Adrenal gland (tissue), 12 donors: ENCODE results near the gene VENTX. TPM values are rescaled to one million over a fixed set of nuclear protein-coding genes. Genes with fewer than 3 reads are reported as not detected.

Experiments
- DNase-seq, 7 donors: peaks; one replicate each; pipeline ENCODE4 v3.0.0-alpha.2; 2019 to 2020
- H3K27ac ChIP-seq, 5 donors: fragments of 200-600 bp; sonication (generic) in 4 of 5; 1 replicate in 3 of 5; 2 replicates in 2 of 5; pipeline versions ENCODE4 v1.5.1 to v1.8.0; 2016 to 2020; ENCODE audit warnings: mild to moderate bottlenecking in 1 of 5
- H3K27me3 ChIP-seq: fragments of 200-600 bp; 2 replicates; pipeline ENCODE4 v1.8.0; 2021
- H3K36me3 ChIP-seq, 2 donors: fragments of 200-600 bp; replicated peaks in 1 of 2; 1 replicate in 1 of 2; 2 replicates in 1 of 2; pipeline versions ENCODE4 v1.5.1 to v1.8.0; 2018 to 2022
- H3K4me1 ChIP-seq, 2 donors: fragments of 200-600 bp; replicated peaks in 1 of 2; 1 replicate in 1 of 2; 2 replicates in 1 of 2; pipeline versions ENCODE4 v1.5.1 to v1.8.0; 2018 to 2021
- H3K4me3 ChIP-seq, 4 donors: fragments of 200-600 bp; sonication (generic) in 3 of 4; one replicate each; pipeline ENCODE4 v1.5.1; 2016 to 2018
- H3K9me3 ChIP-seq, 3 donors: fragments of 200-600 bp; sonication (generic) in 1 of 3; replicated peaks in 1 of 3; 1 replicate in 2 of 3; 2 replicates in 1 of 3; pipeline versions ENCODE4 v1.5.1 to v1.8.0; 2016 to 2021
- CTCF ChIP-seq, 6 experiments: fragments of 450-650 bp in 4 of 6; fragments of 200-600 bp in 2 of 6; sonication (generic) in 1 of 6; IDR thresholded peaks; 1 replicate in 5 of 6; 2 replicates in 1 of 6; pipeline versions ENCODE4 v1.5.1 to v1.8.0; 2016 to 2021; ENCODE audit warnings: antibody characterized with exemption in 6 of 6, mild to moderate bottlenecking in 2 of 6, moderate library complexity in 1 of 6
- POLR2A ChIP-seq, 2 donors: fragments of 450-650 bp; IDR thresholded peaks; one replicate each; pipeline ENCODE4 v1.6.1; 2017; ENCODE audit warnings: antibody characterized with exemption in 2 of 2, mild to moderate bottlenecking in 2 of 2, moderate library complexity in 1 of 2
- WGBS, 4 donors: extraction: QIAGEN DNeasy Blood & Tissue Kit in 2 of 4; methylation state at CpG; one replicate each; pipeline versions ENCODE4 v1.1.5 to v1.1.7; 2013 to 2017; 5-methylcytosine and 5-hydroxymethylcytosine counted together
- intact Hi-C, 2 donors: fragments of 100-400 bp; cut with DNase I; formaldehyde crosslinking; loops; one replicate each; pipeline versions ENCODE4 v1.14.1 to v1.15.0; 2022 to 2023
- polyA plus RNA-seq, 3 donors: library from polyadenylated mRNA; stranded (reverse); fragments of 200-250 nt in 2 of 3; fragments of 350-450 nt in 1 of 3; fragmentation: Illumina TruSeq in 1 of 3; extraction: RNeasy Lipid Tissue Mini Kit (QIAGEN cat#74804) in 1 of 3; gene quantifications; one replicate each; pipeline ENCODE4 v1.2.3, GENCODE V29; 2013 to 2014
- total RNA-seq, 9 donors: library from RNA; depleted of rRNA in 4 of 9; stranded (reverse); fragments of >200 nt in 4 of 9; fragments of 120-200 nt in 1 of 9; fragmentation: NEBNext Ultra II Directional in 1 of 9; extraction: Animal tissue kit (Norgen Biotek cat#: 25700) in 1 of 9; gene quantifications; one replicate each; pipeline versions ENCODE4 v1.1.0 to v1.2.4, GENCODE V29; 2013 to 2023
- donor health status: healthy with polysubstance abuse.
- donor health status: Bipolar disorder and iron deficiency.
- donor health status: DM: yes; HTN: yes; CAD: no.
- donor health status: DM: no; HTN: no; CAD: no.
- donor health status: DM: no; HTN: no; CAD: no.
- donor health status: DM: yes; HTN: yes; CAD: no.

The VENTX gene
- total and polyA plus RNA-seq, 12 donors = 0.06 to 4.4 (median 1.4) TPM

DNA sequence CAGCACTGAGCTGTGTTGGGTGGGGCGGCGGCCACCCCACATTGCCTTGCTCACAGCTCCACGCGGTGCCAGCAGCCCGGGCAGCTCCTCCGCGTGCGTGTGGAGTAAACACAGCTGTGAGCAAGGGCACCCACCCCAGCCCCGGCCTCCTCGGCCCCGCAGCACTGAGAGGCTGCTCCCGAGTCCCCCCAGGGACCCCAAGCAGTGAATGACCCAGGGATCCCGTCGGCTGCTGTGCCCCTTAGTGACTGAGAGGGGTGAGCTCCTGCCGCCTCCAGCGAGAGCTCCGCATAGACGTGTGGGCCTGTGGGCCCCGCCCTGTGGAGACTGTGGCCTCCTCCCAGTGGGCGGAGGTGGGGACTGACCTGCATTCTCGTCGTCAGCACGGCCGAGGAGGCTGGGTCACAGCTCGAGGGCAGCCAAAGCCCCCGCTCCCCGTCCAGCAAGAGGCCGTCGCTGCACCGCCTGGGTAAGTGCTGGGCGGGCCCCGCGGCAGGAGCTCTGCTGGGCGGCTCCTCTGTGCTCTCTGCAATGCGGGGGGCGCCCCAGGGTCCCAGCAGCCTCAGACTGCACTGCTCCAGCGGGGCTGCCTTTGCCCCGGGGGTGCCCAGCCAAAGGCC, 37.6 kb upstream of the VENTX start:
- intact Hi-C loops = no loop called here
- H3K4me3 ChIP-seq = no peak overlapping the region
- WGBS, 4 donors = 71 to 83% (median 76%) methylated on average over 9 to 38 of the region's 38 CpGs
- no peak for DNase-seq
- H3K36me3 ChIP-seq = no peaks in the 10 kb centered on the region
- H3K9me3 ChIP-seq = no peaks in the 10 kb centered on the region
- no peaks in the 10 kb centered on the region for H3K4me1 ChIP-seq
- TF ChIP-seq CTCF (IDR thresholded peaks at IDR 0.05) (no peak), POLR2A (IDR thresholded peaks at IDR 0.05) (no peak)
- no peaks in the 10 kb centered on the region for H3K27me3 ChIP-seq
- H3K27ac ChIP-seq = no peak overlapping the region

GRCh38 chr10:133200621-133201031, 37.0 kb upstream of the VENTX start:
- Histone ChIP-seq H3K4me1 (no peaks in the 10 kb centered on the region), H3K27me3 (no peaks in the 10 kb centered on the region), H3K36me3 (no peaks in the 10 kb centered on the region), H3K27ac (no peak overlapping the region), H3K9me3 (no peaks in the 10 kb centered on the region), H3K4me3 (no peak overlapping the region)
- no peak for DNase-seq
- TF ChIP-seq POLR2A (IDR thresholded peaks at IDR 0.05) (no peak), CTCF (IDR thresholded peaks at IDR 0.05) (no peak)
- WGBS, 4 donors = 80 to 94% (median 89%) methylated on average over 2 to 15 of the region's 15 CpGs
- intact Hi-C loops = no loop called here

DNA sequence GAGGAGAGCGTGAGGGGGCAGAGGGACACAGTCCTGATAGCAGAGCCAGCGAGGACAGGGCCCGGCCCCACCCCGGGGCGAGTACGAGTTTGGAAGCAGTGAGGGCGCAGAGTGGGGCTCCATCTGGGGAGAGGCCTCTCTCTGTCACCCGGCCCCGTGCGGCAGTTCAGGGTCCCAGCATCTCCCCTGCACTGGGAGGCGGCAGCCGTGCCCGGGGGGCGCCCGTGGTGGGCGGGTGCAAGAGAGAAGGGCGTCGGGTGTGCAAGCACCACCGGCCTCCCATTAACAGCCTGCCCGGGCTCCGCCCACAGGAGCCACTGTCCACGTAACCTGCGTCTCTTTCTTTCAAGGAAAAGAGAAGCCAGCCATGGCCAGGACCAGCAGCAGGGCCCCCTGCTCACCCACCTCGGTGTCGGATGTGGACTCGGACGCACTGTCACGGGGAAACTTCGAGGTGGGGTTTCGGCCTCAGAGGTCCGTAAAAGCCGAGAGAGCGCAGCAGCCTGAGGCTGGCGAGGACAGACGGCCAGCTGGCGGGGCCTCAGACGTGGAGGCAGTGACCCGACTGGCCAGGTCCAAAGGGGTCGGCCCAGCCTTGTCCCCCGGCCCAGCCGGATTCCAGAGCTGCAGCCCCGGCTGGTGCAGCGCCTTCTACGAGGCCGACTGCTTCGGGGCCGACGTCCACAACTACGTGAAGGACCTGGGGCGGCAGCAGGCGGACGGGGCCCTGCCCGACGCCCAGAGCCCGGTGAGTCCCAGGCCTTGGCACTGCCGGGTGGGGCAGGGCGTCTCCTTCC, 36.3 kb upstream of the VENTX start:
- Histone ChIP-seq H3K36me3 (no peaks in the 10 kb centered on the region), H3K9me3 (no peaks in the 10 kb centered on the region), H3K27ac (no peak overlapping the region), H3K4me1 (no peaks in the 10 kb centered on the region), H3K27me3 (no peaks in the 10 kb centered on the region), H3K4me3 (no peak overlapping the region)
- 89 to 92% (median 92%) methylated on average over 31 to 57 of the region's 57 CpGs for WGBS, 4 donors
- no peak for TF ChIP-seq POLR2A (IDR thresholded peaks at IDR 0.05)
- TF ChIP-seq CTCF (IDR thresholded peaks at IDR 0.05) = no peak
- DNase-seq = no peak
- intact Hi-C loops = no loop called here

GRCh38 chr10:133201948-133202725, 35.5 kb upstream of the VENTX start:
- no peak for DNase-seq
- H3K27ac ChIP-seq = no peak overlapping the region
- WGBS, 4 donors = 81 to 92% (median 87%) methylated on average over 13 to 29 of the region's 29 CpGs

More at GRCh38 chr10:133201948-133202725, 35.5 kb upstream of the VENTX start:
- H3K36me3 ChIP-seq = no peaks in the 10 kb centered on the region
- no peaks in the 10 kb centered on the region for H3K9me3 ChIP-seq
- no peaks in the 10 kb centered on the region for H3K27me3 ChIP-seq
- intact Hi-C loops = no loop called here
- TF ChIP-seq CTCF (IDR thresholded peaks at IDR 0.05) (no peak), POLR2A (IDR thresholded peaks at IDR 0.05) (no peak)
- H3K4me1 ChIP-seq = no peaks in the 10 kb centered on the region
- H3K4me3 ChIP-seq = no peak overlapping the region
